BLaER1 treated with 17β-estradiol and CSF1 and Interleukin-3, amounts not matched to agents 10 nM and 100 nM (cell line): ENCODE measurements around the gene C19orf12.

Source experiments
- H3K27ac ChIP-seq, 11 experiments: shearing (Covaris generic); formaldehyde crosslinking; 2 replicates each; pipeline ENCODE4 v1.8.1; 2022
- H3K27me3 ChIP-seq, 11 experiments: shearing (Covaris generic); formaldehyde crosslinking; 2 replicates each; pipeline ENCODE4 v1.8.1; 2022
- H3K36me3 ChIP-seq, 11 experiments: shearing (Covaris generic); formaldehyde crosslinking; 2 replicates each; pipeline ENCODE4 v1.8.1; 2022
- H3K4me1 ChIP-seq, 10 experiments: shearing (Covaris generic); formaldehyde crosslinking; 2 replicates each; pipeline ENCODE4 v1.8.1; 2022
- H3K4me2 ChIP-seq, 11 experiments: shearing (Covaris generic); formaldehyde crosslinking; 2 replicates each; pipeline ENCODE4 v1.8.1; 2022
- H3K4me3 ChIP-seq, 10 experiments: shearing (Covaris generic); formaldehyde crosslinking; 2 replicates each; pipeline ENCODE4 v1.8.1; 2022
- H3K9ac ChIP-seq, 11 experiments: shearing (Covaris generic); formaldehyde crosslinking; 2 replicates each; pipeline ENCODE4 v1.8.1; 2022
- H3K9me3 ChIP-seq, 11 experiments: shearing (Covaris generic); formaldehyde crosslinking; replicated peaks in 1 of 11; 2 replicates each; pipeline ENCODE4 v1.8.1; 2022
- H4K20me1 ChIP-seq, 11 experiments: shearing (Covaris generic); formaldehyde crosslinking; 2 replicates each; pipeline ENCODE4 v1.8.1; 2022
- Cebpa-rat ChIP-seq, 11 experiments: shearing (Covaris generic); IDR thresholded peaks; 2 replicates each; pipeline ENCODE4 v1.8.1; 2022

C19orf12 gene

DNA sequence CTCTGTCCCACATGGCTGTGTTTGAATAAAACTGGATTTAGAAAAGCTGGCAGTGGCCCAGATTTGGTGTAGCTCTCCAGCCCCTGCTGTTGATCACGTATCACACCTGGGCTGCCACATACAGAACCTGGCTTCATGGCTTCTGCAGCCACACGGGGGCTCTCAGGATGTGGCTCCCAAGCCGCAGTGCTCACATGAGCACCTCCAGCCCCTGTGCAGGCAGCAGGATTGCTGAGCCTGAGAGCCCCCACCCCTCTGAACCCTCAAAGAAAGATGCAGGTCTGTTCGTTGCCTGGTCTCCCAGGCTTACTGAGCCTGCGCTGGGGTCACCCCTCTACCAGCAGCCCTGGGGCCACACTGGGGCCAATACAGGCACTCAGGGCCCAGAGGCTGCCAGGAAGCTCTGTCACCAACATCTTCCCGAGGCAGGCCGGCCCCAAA, 47.1 kb downstream of the C19orf12 start:
- H3K36me3 ChIP-seq = 0 out of 22 replicates have a peak, but pooled peaks cover 0 to 13% (median 0%) of the 10 kb centered on the region in 11 experiments
- H3K4me2 ChIP-seq = peak overlapping the region; percentile 97 to 100 (median 99)
- peaks cover 0 to 54% (median 22%) of the 10 kb centered on the region in 11 experiments; a peak in 13 of 22 replicates for H4K20me1 ChIP-seq
- H3K27ac ChIP-seq = peak overlapping the region in 3 of 11 experiments; percentile 20 to 40 (median 33); a peak in 6 of 22 replicates
- peak overlapping the region in 2 of 10 experiments; percentile 91 to 93; a peak in 4 of 20 replicates for H3K4me3 ChIP-seq
- H3K27me3 ChIP-seq = peaks cover 0 to 14% (median 8%) of the 10 kb centered on the region in 11 experiments; a peak in 10 of 22 replicates
- TF ChIP-seq Cebpa-rat (IDR thresholded peaks at IDR 0.05) = no peak
- no peaks in the 10 kb centered on the region for H3K9me3 ChIP-seq
- peaks cover 69 to 90% (median 74%) of the 10 kb centered on the region in 10 experiments for H3K4me1 ChIP-seq
- peak overlapping the region in 8 of 11 experiments; percentile 10 to 83 (median 38); a peak in 8 of 22 replicates for H3K9ac ChIP-seq

DNA sequence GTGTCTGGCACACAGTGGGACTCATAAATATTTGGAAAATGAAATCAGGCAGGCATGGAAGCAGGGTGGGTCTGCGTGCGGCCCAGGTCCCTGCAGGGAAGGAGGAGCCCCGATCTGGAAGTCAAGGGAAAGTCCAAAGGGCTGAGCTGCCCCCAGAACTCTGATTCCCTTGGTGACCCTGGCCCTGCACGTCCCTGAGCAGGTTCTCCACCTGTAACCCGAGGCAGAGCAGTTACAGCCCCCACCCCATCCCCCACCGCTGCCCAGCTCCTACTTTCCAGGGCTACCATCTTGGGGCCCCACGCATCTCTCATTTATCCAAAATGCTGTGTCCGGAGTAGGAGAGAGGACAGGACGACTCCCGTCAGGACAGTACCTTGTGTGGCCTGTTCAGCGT, 47.7 kb downstream of the C19orf12 start:
- H3K4me3 ChIP-seq = peak overlapping the region in 6 of 10 experiments; percentile 77 to 95 (median 90); a peak in 13 of 20 replicates
- peak overlapping the region in 7 of 11 experiments; percentile 45 to 88 (median 79); a peak in 9 of 22 replicates for H3K9ac ChIP-seq
- peaks cover 0 to 49% (median 22%) of the 10 kb centered on the region in 11 experiments; a peak in 13 of 22 replicates for H4K20me1 ChIP-seq
- H3K36me3 ChIP-seq = 0 out of 22 replicates have a peak, but pooled peaks cover 0 to 13% (median 0%) of the 10 kb centered on the region in 11 experiments
- H3K9me3 ChIP-seq = no peaks in the 10 kb centered on the region
- peaks cover 0 to 14% (median 8%) of the 10 kb centered on the region in 11 experiments; a peak in 10 of 22 replicates for H3K27me3 ChIP-seq
- H3K4me2 ChIP-seq = peak overlapping the region; percentile 97 to 100 (median 99)
- no peak for TF ChIP-seq Cebpa-rat (IDR thresholded peaks at IDR 0.05)
- peaks cover 63 to 90% (median 71%) of the 10 kb centered on the region in 10 experiments for H3K4me1 ChIP-seq
- peak overlapping the region in 4 of 11 experiments; percentile 15 to 56 (median 34); a peak in 2 of 22 replicates for H3K27ac ChIP-seq

DNA sequence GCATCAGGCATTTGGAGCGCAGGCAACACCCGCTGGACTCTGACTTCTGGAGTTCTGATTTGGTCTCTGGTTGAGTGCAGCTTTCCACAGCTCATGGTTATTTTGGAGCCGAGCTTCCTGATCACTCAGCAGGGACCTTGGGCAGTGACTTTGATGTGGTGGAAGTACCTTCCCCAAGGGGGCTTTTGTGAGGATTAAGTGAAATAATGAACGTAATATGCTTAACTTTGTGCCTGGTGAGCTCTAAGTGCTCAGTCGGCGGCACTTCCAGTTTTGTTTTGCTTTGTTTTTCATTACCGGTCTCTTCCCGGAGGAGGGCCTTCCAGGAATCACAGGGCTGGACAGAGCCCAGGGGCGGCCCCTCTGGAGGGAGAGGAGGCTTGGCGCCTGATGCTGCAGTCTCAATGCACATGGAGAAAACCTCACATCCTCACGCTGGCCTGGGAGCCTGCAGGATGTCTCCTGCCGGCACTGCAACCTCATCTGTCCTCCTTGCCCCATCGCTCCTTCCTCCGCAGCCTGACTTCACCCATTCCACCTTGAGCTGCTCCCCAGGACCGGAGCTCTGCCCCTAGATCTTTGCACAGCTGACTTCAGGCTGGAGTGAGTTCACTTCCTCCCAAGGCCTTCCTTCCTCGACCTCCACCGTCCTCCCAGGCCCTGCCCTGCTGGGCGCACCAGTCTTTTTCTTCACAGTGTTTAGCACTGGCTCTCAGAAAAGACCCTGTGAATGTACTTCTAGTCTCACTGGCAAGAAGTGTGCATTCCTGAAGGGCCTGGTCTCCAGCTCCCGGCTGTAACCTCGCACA, 48.3 kb downstream of the C19orf12 start:
- Histone ChIP-seq H3K4me2 (peak overlapping the region; percentile 97 to 100 (median 99)), H3K4me1 (peaks cover 57 to 89% (median 66%) of the 10 kb centered on the region in 10 experiments), H3K27ac (peak overlapping the region in 5 of 11 experiments; percentile 22 to 56 (median 49); a peak in 8 of 22 replicates), H4K20me1 (peaks cover 0 to 43% (median 22%) of the 10 kb centered on the region in 11 experiments; a peak in 13 of 22 replicates), H3K9me3 (no peaks in the 10 kb centered on the region), H3K27me3 (peaks cover 0 to 14% (median 8%) of the 10 kb centered on the region in 11 experiments; a peak in 10 of 22 replicates), H3K4me3 (peak overlapping the region; percentile 69 to 95 (median 80); a peak in 19 of 20 replicates), H3K9ac (peak overlapping the region in 10 of 11 experiments; percentile 45 to 88 (median 78); a peak in 20 of 22 replicates), H3K36me3 (0 out of 22 replicates have a peak, but pooled peaks cover 0 to 13% (median 0%) of the 10 kb centered on the region in 11 experiments)
- no peak for TF ChIP-seq Cebpa-rat (IDR thresholded peaks at IDR 0.05)

DNA sequence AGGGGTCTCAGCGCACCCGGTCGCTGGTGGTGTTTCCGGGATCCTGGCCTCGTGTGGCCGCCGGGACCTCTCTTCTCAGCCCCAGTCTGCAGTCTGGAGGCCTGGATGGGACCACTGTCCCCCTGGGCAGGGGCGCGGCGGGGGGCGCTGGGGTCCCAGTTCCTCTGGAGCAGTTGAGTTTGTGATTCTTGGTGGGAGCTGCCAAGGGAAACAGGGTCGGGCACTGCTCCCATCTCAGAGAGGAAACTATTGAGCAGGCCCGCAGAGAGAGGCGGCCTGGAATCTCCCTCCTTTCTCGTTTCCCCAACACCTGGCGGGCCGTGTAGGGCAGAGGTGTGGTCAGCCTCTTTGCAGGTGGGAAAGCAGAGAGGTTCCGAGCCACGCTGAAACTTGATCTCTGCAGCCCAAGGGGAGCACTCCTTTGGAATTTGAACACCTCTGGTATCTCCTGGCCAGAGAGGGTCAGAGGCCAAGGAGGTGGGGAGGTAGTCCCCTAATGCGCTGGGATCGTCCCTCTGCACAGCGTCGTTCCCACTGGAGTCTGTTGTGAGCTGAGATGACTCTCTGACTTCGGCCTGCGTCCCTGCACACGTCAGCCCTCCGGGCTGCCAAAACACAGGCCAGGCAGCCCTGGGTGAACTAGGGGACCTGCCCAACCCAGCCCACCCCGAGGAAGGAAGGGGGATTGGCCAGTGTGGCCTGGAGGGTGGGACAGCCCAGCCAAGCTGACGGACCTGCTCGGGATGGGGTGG, 49.1 kb downstream of the C19orf12 start:
- no peak for TF ChIP-seq Cebpa-rat (IDR thresholded peaks at IDR 0.05)
- H4K20me1 ChIP-seq = peaks cover 0 to 35% (median 20%) of the 10 kb centered on the region in 11 experiments; a peak in 13 of 22 replicates
- no peaks in the 10 kb centered on the region for H3K9me3 ChIP-seq
- peak overlapping the region; percentile 97 to 100 (median 99) for H3K4me2 ChIP-seq
- H3K9ac ChIP-seq = peak overlapping the region; percentile 58 to 88 (median 78)
- peaks cover 0 to 14% (median 8%) of the 10 kb centered on the region in 11 experiments; a peak in 10 of 22 replicates for H3K27me3 ChIP-seq
- peak overlapping the region in 8 of 11 experiments; percentile 27 to 57 (median 50); a peak in 11 of 22 replicates for H3K27ac ChIP-seq
- 0 out of 22 replicates have a peak, but pooled peaks cover 0 to 7% (median 0%) of the 10 kb centered on the region in 11 experiments for H3K36me3 ChIP-seq
- H3K4me1 ChIP-seq = peaks cover 50 to 81% (median 58%) of the 10 kb centered on the region in 10 experiments
- peak overlapping the region; percentile 69 to 95 (median 80) for H3K4me3 ChIP-seq

DNA sequence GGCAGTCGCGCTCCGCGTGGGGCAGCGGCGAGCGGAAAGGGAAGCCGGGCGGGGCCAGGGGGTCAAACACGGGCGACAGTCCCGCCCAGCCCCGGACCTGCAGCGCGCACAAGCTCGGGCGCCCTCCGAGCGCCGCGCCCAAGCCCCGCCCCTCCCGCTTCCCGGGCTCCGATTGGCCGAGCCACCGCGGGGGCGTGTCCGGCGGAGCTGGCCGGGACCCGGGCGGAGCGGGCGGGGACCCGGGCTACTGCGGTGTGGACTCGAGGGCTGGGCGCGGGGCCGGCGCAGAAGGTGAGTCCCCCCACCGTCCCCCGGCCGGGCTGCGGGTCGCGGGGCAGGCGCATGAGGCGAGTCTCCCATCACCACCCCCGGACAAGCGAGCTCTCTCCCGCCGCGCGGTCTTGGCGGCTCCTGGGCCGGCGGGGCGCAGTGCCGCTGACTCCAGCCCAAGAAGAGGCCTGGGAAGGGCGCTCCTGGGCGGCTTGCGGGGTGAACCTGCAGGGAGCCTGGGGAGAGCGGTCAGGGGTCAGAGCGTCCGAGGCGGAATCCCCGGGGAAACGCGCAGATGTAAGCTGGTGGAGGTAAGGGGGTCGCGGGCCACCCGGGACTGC, 49.7 kb downstream of the C19orf12 start, which contains the start of gene PLEKHF1:
Gene PLEKHF1, plus strand, starts transcription at position 247 of the 611 bp plus-strand sequence. CDS start 8,379 bp downstream, outside the sequence.
- TF ChIP-seq Cebpa-rat (IDR thresholded peaks at IDR 0.05) = no peak
- peak within 1 kb of the TSS; percentile 97 to 100 (median 99) for H3K4me2 ChIP-seq

DNA sequence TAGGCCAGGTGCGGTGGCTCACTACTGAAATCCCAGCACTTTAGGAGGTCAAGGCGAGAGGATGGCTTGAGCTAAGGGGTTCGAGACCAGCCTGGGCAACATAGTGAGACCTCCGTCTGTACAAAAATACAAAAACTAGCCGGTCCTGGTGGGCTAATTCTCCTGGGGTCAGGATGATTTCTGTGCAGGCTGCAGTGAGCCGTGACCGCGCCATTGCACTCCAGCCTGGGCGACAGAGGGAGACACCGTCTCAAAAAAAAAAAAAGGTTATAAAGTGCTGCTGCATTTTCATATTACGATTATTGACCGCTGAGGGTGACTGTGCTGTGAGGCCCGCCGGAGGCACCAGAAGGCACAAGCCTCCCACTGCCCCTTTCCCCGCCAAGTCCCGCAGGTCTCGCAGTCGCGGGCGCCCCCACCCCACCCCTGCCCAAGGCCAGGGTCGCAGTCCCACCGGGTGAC, 50.3 kb downstream of the C19orf12 start:
- Histone ChIP-seq H3K9me3 (no peaks in the 10 kb centered on the region), H3K36me3 (no peaks in the 10 kb centered on the region), H3K4me2 (peak overlapping the region; percentile 97 to 100 (median 99)), H3K27me3 (peaks cover 0 to 14% (median 8%) of the 10 kb centered on the region in 11 experiments; a peak in 10 of 22 replicates), H3K4me1 (peaks cover 48 to 75% (median 57%) of the 10 kb centered on the region in 10 experiments), H3K27ac (peak overlapping the region in 7 of 11 experiments; percentile 12 to 59 (median 51); a peak in 10 of 22 replicates), H4K20me1 (peaks cover 0 to 35% (median 20%) of the 10 kb centered on the region in 11 experiments; a peak in 13 of 22 replicates), H3K4me3 (peak overlapping the region; percentile 69 to 95 (median 80)), H3K9ac (peak overlapping the region; percentile 58 to 88 (median 78); a peak in 20 of 22 replicates)
- no peak for TF ChIP-seq Cebpa-rat (IDR thresholded peaks at IDR 0.05)

More for the DNA sequence above, 49.7 kb downstream of the C19orf12 start, which contains the start of gene PLEKHF1:
- H3K27me3 ChIP-seq = peaks cover 0 to 14% (median 8%) of the 10 kb centered on the region in 11 experiments; a peak in 10 of 22 replicates
- H3K27ac ChIP-seq = peak within 1 kb of the TSS in 8 of 11 experiments; percentile 27 to 59 (median 52); a peak in 14 of 22 replicates
- H3K9me3 ChIP-seq = no peaks in the 10 kb centered on the region
- peak within 1 kb of the TSS; percentile 69 to 95 (median 80) for H3K4me3 ChIP-seq
- H3K36me3 ChIP-seq = 0 out of 22 replicates have a peak, but pooled peaks cover 0 to under 1% (median 0%) of the 10 kb centered on the region in 11 experiments
- peaks cover 0 to 35% (median 20%) of the 10 kb centered on the region in 11 experiments; a peak in 13 of 22 replicates for H4K20me1 ChIP-seq
- H3K4me1 ChIP-seq = peaks cover 48 to 78% (median 57%) of the 10 kb centered on the region in 10 experiments
- H3K9ac ChIP-seq = peak within 1 kb of the TSS; percentile 58 to 88 (median 78)
